Limb (tissue), 2 donors: Measurements from ENCODE around the gene MPPED1.

ENCODE experiments used
- DNase-seq, 2 donors: peaks; one replicate each; pipeline ENCODE4 v3.0.0-alpha.2; 2016; ENCODE audit errors: extremely low spot score in 2 of 2

Gene MPPED1

DNA sequence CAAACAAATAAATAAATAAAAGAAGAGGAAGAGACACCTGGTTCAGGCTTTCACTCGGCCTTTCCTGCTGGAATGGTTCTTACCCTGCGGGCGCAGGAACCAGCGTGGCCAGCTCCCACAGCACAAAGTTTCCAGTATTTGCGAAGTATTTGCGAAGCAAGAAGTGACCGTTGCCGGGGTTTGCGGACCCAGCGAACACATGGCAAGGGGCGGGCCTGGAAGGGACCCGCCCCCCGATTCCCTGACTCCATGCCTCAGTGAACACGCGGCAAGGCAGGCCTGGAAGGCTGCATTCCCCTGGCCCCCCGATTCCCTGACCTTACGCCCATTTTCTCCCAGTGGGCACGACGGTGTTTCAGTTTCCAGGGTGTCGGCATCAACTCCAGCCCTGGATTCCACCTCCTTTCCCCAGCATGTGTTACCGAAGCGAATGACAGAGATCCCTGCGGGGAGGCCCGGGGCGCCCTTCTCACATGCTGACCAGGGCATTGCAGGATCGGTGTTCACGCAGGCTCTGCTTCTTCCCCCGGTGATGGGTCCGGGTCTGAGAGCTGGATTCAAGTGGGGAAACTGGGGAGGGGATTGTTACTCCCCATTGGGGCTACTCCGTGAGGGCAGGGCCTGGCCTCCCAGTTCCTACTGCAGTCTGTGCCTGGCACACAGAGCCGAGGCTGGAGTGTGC lies 102.8 kb downstream of the MPPED1 start:
- DNase-seq: no peak

GRCh38 chr22:43515411-43515810 lies 103.6 kb downstream of the MPPED1 start:
- DNase-seq: no peak

DNA sequence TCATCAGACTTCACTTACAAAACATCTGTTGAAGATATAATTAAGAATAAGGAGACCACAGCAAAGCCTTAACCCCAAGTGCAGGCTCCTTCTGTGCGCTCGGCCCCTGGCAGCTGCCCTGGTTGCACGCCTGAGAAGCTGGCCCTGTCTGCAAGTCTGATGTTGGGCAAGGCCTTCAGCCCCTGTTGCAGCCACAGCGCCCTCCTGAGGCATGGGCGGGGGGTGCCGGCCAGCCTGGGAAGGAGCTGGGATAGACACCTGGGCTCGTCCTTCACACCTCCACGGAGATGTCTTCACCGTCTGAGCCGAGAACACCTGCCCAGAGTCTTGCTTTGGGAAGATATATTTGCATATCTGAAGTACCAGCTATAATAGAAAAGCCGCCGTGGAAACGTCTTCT lies 104.1 kb downstream of the MPPED1 start:
- DNase-seq: no peak

DNA sequence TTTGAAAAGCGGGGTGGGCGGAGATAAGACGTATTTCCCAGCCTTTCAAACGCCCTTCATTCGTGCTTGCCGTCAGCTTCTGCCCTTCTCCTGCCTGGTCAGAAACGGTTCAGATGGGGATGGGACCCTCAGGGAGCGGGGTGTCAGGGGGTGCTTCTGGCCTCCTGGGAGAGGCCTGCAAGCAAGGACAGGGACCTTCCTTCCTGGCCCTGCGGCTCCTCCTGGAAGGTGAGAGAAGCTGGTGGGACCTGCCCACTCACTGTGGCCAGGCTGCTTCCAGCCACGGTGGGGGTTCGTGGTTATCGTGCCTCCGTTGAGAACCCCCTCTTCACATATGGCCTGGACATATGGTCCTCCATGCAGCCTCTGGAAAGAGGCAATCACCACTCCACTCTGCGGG lies 104.6 kb downstream of the MPPED1 start:
- DNase-seq: no peak

- DNase-seq: no peak
These were observed 105.3 kb downstream of the MPPED1 start for GRCh38 chr22:43516996-43517635.

- no peak for DNase-seq
These were observed 108.8 kb downstream of the MPPED1 start for GRCh38 chr22:43520632-43521039.

DNA sequence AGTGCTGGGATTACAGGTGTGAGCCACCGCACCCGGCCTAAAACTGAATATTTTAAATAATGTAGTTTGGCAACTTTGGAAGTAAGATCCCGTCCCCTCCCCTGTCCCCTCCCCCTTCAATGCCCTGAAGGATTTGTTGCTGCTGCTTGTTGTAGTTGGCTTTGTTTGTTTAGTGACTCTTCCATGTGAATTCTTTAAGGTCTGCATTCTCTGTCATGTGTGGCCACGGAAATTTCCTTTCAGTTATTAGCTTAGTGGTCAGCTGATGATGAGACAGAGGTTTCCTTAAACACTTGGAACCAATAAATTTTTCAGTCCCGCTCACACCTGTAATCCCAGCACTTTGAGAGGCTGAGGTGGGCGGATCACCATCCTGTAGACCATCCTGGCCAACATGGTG lies 109.9 kb downstream of the MPPED1 start:
- no peak for DNase-seq

GRCh38 chr22:43526117-43526655 lies 114.4 kb downstream of the MPPED1 start:
- no peak for DNase-seq

- DNase-seq: no peak
These were observed 115.1 kb downstream of the MPPED1 start for GRCh38 chr22:43526946-43527345.

DNA sequence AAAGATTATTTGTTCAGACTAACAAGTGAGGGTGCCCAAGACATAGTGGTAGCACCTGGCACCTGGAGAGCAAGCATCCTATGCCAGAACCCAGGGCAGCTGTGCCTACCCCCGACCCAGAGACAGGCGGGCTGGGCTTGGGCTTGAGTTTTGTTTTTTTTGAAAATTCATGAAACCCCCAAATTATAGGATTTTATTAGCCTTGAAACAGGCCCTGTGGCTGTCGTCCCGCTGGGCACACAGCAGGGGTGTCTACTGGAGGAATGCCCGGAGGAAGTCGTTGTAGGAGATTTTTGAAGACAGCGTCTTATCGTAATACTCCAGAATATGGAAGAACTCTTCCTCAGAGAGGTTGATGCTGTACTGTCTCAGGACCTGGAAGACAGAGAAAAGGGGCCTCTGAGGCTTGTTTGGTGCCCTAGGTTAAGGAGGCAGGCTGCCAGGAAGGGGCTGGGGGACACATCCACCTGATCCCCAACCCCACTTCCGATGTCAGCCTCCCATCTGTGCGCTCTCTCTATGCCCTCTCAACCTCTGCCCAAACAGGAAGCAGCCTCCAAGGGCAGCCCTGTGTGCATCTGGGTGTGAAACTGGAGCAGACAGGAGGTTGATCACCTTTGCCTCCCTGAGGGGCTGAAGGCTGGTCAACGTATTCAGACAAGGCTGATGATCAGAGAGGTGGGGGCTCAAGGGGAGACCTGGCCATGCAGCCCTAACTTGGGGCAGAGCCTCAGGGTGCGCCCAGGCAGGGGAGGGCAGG lies 117.0 kb downstream of the MPPED1 start:
- no peak for DNase-seq

GRCh38 chr22:43529461-43529860 lies 117.6 kb downstream of the MPPED1 start:
- no peak for DNase-seq

- no peak for DNase-seq
These were observed 118.1 kb downstream of the MPPED1 start for GRCh38 chr22:43529934-43530333.

DNA sequence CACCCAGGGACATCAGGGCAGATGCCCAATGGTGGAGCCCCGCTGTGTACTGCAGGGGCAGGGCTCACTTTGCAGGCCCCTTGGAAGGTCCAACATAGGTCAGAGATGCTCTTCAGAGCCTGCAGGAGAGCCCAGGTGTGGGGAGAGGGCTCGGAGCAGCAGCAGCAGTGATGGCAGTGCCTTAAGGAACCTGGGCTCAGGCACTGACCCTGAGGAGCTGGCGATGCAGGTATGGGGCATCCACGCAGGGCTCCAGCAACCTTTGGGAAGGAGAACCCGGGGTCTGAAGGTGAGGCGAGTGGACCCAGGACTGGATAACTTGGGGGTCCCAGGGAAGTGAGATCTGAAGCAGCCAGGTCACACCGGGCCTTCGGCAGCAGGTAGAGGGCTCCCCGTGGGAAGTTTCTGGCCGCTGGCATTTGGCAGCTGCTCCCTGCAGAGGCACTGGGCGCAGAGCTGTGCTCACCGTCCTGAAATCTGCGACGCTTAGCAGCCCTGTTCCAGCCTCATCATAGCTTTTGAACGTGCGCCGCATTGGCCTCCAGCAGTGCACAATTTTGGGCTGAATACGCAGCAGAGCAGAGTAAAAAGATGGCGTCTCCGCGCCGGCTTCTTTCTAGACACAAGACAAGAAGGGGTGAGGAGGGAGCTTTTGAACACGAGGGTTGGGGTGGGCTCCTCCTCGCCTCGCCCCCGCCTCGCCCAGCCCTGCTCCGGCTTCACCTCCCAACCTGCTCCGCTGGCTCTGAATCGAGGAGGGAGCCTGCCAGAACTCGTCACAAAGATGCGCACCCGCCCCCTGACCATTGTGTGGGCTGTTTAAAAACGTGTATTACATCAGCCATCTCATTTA lies 118.8 kb downstream of the MPPED1 start:
- DNase-seq: no peak

GRCh38 chr22:43531651-43532050 lies 119.8 kb downstream of the MPPED1 start:
- no peak for DNase-seq

GRCh38 chr22:43532301-43533155 lies 120.7 kb downstream of the MPPED1 start:
- DNase-seq: no peak

- DNase-seq: no peak
These were observed 121.3 kb downstream of the MPPED1 start for GRCh38 chr22:43533156-43533530.

DNA sequence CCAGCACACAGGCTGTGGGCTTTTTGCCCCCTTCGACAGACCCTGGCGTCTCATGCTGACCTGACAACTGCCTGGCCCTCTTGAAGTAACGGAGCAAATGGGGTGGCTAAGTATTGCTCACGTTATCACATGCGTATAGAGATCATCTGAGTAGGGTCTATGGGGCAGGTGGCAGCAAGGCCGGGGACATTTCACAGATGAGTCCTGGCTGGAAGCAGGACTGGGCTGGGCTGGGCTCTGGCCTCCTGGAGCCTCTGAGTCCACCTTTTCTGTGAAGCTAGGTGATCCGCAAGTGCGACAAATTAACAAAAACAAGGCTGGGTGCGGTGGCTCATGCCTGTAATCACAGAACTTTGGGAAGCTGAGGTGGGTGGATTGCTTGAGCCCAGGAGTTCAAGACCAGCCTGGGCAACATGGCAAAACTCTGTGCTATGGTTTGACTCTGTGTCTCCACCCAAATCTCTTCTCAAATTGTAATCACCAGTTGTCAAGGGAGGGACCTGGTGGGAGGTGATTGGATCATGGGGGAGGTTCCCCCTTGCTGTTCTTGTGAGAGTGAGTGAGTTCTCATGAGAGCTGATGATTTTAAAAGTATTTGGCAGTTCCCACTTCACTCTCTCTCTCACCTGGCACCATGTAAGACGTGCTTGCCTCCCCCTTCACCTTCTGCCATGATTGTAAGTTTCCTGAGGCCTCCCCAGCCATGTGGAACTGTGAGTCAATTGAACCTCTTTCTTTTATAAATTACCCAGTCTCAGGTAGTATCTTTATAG lies 122.0 kb downstream of the MPPED1 start:
- no peak for DNase-seq

- no peak for DNase-seq
These were observed 123.1 kb downstream of the MPPED1 start for GRCh38 chr22:43534916-43535315.

DNA sequence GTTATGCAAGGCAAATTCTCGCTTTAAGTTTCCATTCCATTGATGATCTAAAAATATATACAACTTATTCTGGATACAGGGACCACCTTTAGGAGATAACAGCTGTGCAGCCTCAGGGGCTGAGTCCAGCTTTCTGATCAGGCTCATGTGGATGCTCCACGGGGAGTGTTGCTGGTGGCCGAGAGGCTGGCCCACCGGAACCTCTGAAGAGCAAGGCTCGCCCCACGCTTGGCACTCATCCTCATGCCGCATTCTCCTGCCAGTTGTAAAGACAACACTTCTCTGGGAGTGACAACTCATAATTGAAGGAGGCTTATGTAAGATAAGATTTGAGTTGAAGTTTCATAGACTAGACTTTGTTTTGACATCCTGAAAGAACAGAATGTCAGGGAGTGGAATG lies 123.5 kb downstream of the MPPED1 start:
- DNase-seq: no peak

- DNase-seq: no peak
These were observed 123.9 kb downstream of the MPPED1 start for GRCh38 chr22:43535741-43536140.
